GM04504 (cell line): ENCODE results near the gene ENTR1.

Source experiments
- DNase-seq: peaks from one replicate; pipeline ENCODE4 v3.0.0-alpha.2; 2012; ENCODE audit warnings: low read depth

The ENTR1 gene

GRCh38 chr9:136376457-136376856 lies 34.0 kb downstream of the ENTR1 start:
- no peak for DNase-seq

GRCh38 chr9:136375096-136375495 lies 35.3 kb downstream of the ENTR1 start:
- DNase-seq, result no peak

GRCh38 chr9:136374183-136374575 lies 36.2 kb downstream of the ENTR1 start:
- no peak for DNase-seq

DNA sequence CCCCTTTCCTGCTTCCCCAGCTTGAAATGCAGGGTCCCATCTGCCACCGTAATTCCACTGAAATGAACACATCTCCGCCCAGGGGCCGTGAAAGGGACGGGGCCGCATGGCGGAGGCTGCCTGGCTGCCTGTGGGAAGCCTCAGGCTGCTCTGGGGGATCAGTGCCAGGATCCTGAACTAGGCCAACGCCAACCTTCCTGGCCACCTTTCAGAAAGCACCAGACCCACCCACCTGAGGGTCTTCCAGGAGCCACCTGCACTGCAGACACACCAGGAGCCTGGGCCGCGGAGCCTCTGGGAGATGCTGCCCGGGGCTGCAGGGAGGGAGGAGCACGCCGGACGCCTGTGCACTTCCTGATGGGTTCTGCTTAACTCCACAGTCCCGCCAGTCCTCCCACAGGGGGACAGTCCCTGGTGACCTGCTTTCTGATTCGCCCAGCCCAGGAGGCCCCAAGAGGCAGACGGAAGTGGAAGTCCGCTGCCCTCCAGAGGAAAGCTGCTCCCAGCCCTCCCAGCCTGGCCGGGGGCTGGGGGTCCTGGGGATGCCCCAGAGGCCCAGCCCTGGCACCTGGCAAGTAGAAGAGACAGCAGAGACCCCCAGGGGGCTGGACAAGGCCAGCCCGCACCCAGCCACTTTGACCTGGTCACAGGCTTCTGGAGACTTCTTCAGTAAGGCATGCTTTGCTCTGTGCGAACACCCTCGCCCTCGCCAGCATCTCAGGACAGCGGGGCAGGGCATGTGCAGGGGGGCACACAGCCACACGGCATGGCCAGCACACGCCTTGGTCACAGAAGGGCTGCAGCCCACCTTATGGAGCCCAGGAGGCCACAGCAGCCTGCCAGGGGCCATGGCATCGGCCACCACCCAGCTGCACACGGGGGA lies 36.9 kb downstream of the ENTR1 start, which contains the start of gene CARD9:
Gene CARD9 (minus strand): TSS at position 370 of the 883 bp plus-strand sequence. CDS start 1,591 bp downstream, outside the sequence.
- DNase-seq, result no peak

- peak; percentile 64 for DNase-seq
Measured at GRCh38 chr9:136372561-136373299, 37.7 kb downstream of the ENTR1 start.

DNA sequence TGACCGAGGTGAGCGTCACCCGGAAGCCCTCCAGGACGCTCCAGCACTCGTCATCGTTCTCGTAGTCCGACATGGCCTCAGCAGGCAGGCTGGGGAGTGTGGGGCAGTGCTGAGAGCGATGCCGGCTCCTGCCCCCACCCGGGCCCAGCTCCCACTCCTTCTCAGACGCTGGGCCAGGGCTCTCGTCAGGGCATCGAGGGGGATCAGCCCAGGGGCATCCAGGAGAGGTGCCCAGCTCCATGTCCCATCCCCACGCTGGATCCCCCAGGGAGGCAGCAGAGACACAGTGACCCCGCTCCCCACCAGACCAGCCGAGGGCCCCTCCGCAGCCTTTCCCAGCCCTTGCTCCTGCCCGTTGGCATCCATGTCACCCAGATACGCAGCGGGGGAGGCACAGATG lies 38.4 kb downstream of the ENTR1 start:
- no peak for DNase-seq

DNA sequence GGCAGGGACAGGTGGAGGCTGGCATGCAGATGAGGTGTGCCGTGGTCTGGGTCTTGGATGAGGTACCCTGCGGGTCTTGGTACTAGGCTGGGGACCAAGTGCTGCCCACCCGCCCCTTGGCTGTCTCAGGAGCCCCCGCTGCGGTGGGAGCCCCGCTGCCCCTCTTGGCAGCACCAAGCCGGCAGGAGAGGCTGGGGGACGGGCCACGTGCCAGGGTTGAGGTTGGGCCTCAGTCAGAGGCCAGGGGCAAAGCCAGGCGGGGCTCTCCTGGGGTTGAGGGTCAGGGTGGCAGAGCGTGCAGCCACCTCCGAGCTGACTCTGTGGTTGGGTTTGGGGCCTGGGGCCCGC lies 38.9 kb downstream of the ENTR1 start:
- DNase-seq, result no peak

- no peak for DNase-seq
Measured at GRCh38 chr9:136370687-136371532, 39.5 kb downstream of the ENTR1 start.

GRCh38 chr9:136370037-136370436 lies 40.4 kb downstream of the ENTR1 start:
- DNase-seq, result no peak

DNA sequence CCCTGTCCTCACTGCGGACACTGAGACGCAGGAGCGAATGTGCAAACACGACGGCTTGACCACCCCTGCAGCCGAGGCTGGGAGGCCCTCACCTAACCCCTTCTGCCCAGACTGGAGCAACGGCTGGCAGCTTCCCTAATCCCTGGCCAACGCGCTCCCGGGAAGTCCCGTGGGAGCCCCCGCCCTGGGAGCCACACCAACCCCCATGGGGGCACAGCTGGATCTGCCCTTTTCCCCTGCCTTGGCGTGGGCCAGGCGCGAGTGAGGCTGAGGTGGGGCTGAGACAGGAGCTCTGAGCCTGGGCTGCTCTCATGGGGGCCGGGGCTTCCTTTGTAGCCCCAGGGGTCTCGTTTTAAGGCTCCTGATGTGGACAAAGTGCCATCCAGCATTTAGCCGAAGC lies 42.2 kb downstream of the ENTR1 start:
- DNase-seq, result no peak

DNA sequence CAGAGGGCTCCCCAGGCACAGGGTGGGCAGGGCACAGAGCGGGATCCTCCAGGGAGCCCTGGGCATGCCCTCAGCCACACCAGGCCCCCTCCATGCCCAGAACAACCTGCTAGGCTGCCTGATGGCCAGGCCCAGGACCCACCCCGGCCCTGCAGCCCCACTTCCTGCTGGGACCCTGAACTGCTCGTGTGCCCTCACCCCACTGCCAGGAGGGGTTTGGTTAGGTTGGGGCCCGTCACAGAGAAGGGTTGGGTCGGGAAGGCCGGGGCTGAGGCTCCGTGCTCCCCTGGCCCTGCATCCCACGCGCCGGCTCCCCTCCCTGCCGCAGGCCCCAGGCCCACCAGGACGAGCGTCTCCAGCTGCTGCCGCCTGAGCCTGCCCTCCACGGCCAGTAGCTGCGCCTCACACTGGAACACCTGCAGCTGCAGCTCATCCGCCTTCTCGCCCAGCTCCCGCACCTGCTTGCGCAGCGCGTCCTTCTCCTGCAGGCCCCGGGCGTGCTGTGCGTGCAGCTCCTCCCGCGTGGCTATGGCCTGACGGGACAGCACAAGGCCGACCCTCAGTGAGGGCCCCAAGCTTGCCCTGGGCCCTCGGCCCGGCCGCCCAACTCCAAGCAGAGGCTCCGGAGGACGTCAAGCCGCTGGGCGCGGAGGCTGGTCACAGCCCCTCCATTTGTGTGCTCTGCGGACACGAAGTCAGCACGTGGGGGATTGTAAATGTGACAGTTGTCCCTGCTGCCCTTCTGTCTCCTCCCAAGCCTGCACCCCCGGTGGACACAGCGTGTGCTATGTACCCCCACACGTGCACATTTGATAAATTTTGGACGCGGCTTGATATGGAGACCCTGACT lies 42.9 kb downstream of the ENTR1 start:
- no peak for DNase-seq

- DNase-seq, result no peak
Measured at GRCh38 chr9:136366826-136367225, 43.6 kb downstream of the ENTR1 start.

- DNase-seq, result no peak
Measured at GRCh38 chr9:136365775-136366222, 44.6 kb downstream of the ENTR1 start.

DNA sequence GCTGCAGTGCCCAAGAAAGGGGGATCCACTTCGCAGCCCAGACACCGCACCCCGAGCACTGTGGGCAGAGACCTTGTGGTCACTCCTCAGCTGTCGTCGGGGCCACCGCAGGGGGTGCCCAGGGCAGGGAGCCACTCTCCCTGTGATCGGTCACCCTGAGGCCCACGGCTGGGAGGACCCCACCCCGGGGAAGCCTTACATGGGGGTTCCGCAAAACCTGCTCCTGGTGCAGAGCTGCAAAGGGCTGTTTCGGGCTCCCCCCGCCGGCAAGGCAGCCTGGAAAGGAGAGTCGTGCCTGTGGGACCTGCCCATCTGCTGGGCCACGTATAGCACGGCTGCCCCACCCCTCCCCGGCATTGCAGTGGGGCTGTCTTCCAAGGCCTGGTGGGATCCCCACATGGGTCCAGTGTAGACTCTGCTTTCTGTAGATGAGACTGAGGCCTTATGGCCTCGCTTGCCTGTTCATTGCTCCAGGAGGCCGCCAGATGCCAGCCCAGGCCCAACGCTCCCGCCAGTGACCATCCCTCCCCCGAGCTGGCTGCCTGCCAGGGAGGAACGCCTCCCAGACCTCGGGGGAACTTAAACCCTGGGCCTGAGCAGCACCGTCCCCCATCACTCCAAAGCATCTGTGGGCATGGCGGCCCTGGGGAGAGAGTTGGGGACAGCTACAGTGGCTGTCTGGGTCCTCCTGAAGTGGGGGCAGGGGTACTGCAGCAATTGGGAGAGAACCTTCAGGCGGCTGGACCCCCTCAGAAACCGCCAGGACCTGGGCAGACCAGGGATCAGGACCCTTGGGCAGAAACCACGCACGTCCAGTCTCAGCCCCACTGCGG lies 45.3 kb downstream of the ENTR1 start:
- no peak for DNase-seq

DNA sequence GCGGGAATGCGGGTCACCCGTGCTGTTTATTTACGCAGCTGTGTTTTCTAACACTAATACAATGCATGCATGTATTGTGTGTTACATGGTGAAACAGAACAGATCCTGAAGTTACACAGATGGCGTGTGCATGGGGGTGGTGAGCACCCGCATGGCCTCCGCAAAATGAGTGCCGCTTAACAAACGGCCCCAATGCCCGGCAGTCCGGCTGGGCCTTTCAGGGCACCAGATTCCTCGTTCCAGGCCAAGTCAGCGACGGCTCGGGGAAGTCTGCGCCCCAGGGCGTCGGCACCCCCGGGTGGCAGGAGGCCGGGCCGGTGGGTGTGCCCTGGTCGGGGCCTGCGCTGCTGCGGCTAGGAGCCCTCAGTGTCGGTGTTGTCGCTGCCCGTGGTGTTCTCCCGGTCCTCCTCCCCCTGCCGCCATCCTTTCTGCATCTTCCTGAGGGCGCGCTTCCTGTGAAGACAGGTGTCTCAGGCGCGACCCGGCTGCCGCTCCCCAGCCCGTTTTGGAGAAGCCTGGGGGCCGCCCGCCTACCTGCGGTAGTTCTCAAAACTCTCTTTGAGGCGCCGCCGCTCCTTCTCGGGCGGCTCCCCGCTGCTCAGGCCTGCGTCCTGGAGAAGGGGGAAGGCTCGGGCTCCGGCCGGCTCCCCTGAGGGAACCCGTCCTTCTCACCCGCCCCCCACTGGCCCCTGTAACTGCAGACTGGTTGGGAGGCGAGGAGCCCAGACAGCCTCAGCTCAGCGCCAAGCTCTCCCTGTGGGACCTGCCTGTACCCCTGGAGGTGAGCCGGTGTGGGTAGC lies 46.3 kb downstream of the ENTR1 start:
- no peak for DNase-seq

DNA sequence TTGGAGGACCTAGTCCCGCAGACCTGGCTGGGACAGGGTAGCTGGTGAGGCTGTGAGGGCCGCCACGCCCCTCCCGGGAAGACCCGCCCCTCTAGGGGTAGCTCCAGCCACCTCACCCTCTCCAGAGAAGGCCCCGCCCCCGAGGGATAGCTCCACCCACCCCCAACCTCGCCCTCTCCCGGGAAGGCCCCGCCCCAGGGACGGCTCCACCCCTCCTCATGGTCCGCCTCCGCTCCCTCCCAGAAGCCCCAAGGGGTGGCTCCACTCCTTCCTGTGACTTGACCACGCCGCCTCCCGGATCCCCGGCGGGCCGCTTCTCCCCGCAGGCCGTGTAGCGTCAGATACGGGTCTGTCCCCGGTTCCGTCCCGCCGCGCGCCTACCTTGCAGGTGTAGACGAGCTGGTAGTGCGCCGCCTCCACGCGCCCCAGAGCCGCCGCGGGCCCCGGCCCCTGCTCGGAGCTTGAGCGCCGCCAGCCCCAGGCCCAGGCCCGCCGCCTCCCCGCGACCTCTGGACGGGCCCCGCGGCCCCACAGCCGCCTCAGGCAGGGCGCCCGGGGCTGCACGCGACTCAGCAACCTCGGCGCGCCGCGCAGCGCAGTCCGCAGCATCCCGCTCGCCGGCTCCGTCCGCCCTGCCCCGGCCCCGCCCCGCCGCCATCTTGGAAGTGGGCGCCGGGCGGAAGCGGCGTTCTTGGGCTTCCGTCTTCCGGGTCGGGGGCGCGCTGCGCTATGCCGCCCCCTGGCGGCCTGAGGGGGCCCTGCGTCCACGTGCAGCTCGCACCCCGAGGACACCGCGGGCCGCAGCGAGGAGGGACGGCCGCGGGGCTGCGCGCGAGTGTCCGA lies 47.1 kb downstream of the ENTR1 start, which contains the start of gene DNLZ:
Gene DNLZ (minus strand): TSS at position 639 of the 843 bp plus-strand sequence. CDS start 30 bp downstream, at position 609.
- DNase-seq, result peak; percentile 92

- DNase-seq, result no peak
Measured at GRCh38 chr9:136362450-136362784, 48.0 kb downstream of the ENTR1 start.

- no peak for DNase-seq
Measured at GRCh38 chr9:136361754-136362449, 48.5 kb downstream of the ENTR1 start.
